Mesenchymal stem cell (in vitro differentiated cells and primary cell): ENCODE results near the gene CRACR2A.

Experiments used
- DNase-seq: peaks from one replicate; pipeline ENCODE4 v3.0.0-alpha.2; 2013
- H2AFZ ChIP-seq: one replicate; pipeline ENCODE4 v1.6.1; 2013; ENCODE audit warnings: low read depth, mild to moderate bottlenecking, control low read depth, inconsistent platforms, low read length, moderate library complexity
- H2AK5ac ChIP-seq: 2 replicates; pipeline ENCODE4 v1.6.1; 2013; ENCODE audit warnings: low read length, moderate library complexity, mild to moderate bottlenecking, inconsistent platforms; ENCODE audit not compliant: severe bottlenecking
- H2BK120ac ChIP-seq: one replicate; pipeline ENCODE4 v1.6.1; 2013; ENCODE audit warnings: low read depth, mild to moderate bottlenecking, inconsistent platforms, low read length, moderate library complexity
- H2BK12ac ChIP-seq, 2 experiments: one replicate each; pipeline ENCODE4 v1.6.1; 2013; ENCODE audit warnings: inconsistent platforms in 2 of 2, low read length in 2 of 2, mild to moderate bottlenecking in 2 of 2, moderate library complexity in 2 of 2, control low read depth in 1 of 2
- H2BK15ac ChIP-seq: one replicate; pipeline ENCODE4 v1.6.1; 2013; ENCODE audit warnings: mild to moderate bottlenecking, low read depth, inconsistent platforms; ENCODE audit not compliant: poor library complexity, severe bottlenecking
- H2BK5ac ChIP-seq: 2 replicates; pipeline ENCODE4 v1.6.1; 2013; ENCODE audit warnings: low read depth, mild to moderate bottlenecking, low read length, control low read depth, inconsistent platforms; ENCODE audit not compliant: poor library complexity, severe bottlenecking
- H3K14ac ChIP-seq, 2 experiments: one replicate each; pipeline ENCODE4 v1.6.1; 2013; ENCODE audit warnings: inconsistent platforms in 2 of 2, low read length in 2 of 2, control low read depth in 1 of 2, mild to moderate bottlenecking in 1 of 2, moderate library complexity in 1 of 2
- H3K18ac ChIP-seq, 2 experiments: one replicate each; pipeline ENCODE4 v1.6.1; 2013; ENCODE audit warnings: inconsistent platforms in 2 of 2, low read length in 2 of 2, control low read depth in 1 of 2, low read depth in 1 of 2, mild to moderate bottlenecking in 1 of 2
- H3K23ac ChIP-seq, 2 experiments: one replicate each; pipeline ENCODE4 v1.6.1; 2013; ENCODE audit warnings: inconsistent platforms in 2 of 2, low read length in 2 of 2, mild to moderate bottlenecking in 2 of 2, moderate library complexity in 2 of 2, control low read depth in 1 of 2
- H3K27ac ChIP-seq: 2 replicates; pipeline ENCODE4 v1.5.1; 2013; ENCODE audit warnings: mild to moderate bottlenecking, moderate library complexity, low read length, control low read depth, inconsistent platforms; ENCODE audit not compliant: poor library complexity, severe bottlenecking
- H3K27me3 ChIP-seq, 2 experiments: 2 replicates each; pipeline versions ENCODE4 v1.6.1 to v1.7.0; 2013; ENCODE audit warnings: low read length in 2 of 2, mild to moderate bottlenecking in 2 of 2, moderate library complexity in 2 of 2, control low read depth in 1 of 2, inconsistent platforms in 1 of 2; ENCODE audit not compliant: control insufficient read depth in 1 of 2, insufficient read depth in 1 of 2
- H3K36me3 ChIP-seq, 2 experiments: 2 replicates each; pipeline versions ENCODE4 v1.6.1 to v1.7.0; 2013; ENCODE audit warnings: low read length in 2 of 2, control low read depth in 1 of 2, inconsistent platforms in 1 of 2, low read depth in 1 of 2, mild to moderate bottlenecking in 1 of 2; ENCODE audit not compliant: insufficient read depth in 2 of 2, control insufficient read depth in 1 of 2
- H3K4ac ChIP-seq, 2 experiments: one replicate each; pipeline ENCODE4 v1.6.1; 2013; ENCODE audit warnings: inconsistent platforms in 2 of 2, low read length in 2 of 2, mild to moderate bottlenecking in 2 of 2, moderate library complexity in 2 of 2, control low read depth in 1 of 2, low read depth in 1 of 2
- H3K4me1 ChIP-seq: 2 replicates; pipeline ENCODE4 v1.6.1; 2013; ENCODE audit warnings: low read depth, low read length, control low read depth; ENCODE audit not compliant: control insufficient read depth, insufficient read depth
- H3K4me2 ChIP-seq: 2 replicates; pipeline ENCODE4 v1.6.1; 2013; ENCODE audit warnings: low read length, mild to moderate bottlenecking, inconsistent platforms; ENCODE audit not compliant: poor library complexity, severe bottlenecking
- H3K4me3 ChIP-seq, 2 experiments: 2 replicates each; pipeline versions ENCODE4 v1.5.1 to v1.7.0; 2013; ENCODE audit warnings: low read length in 2 of 2, mild to moderate bottlenecking in 2 of 2, control low read depth in 1 of 2, low read depth in 1 of 2; ENCODE audit not compliant: insufficient read depth in 1 of 2
- H3K79me1 ChIP-seq: replicated peaks from 2 replicates; pipeline ENCODE4 v1.6.1; 2013; ENCODE audit warnings: mild to moderate bottlenecking, control low read depth, low read length, inconsistent platforms; ENCODE audit not compliant: poor library complexity, severe bottlenecking
- H3K9ac ChIP-seq: 2 replicates; pipeline ENCODE4 v1.7.0; 2013; ENCODE audit warnings: mild to moderate bottlenecking, low read length, moderate library complexity
- H3K9me3 ChIP-seq: 2 replicates; pipeline ENCODE4 v1.7.0; 2013; ENCODE audit warnings: mild to moderate bottlenecking, low read length; ENCODE audit not compliant: control insufficient read depth
- H4K8ac ChIP-seq: one replicate; pipeline ENCODE4 v1.6.1; 2013; ENCODE audit warnings: inconsistent platforms, mild to moderate bottlenecking, low read length, moderate library complexity
- H4K91ac ChIP-seq: one replicate; pipeline ENCODE4 v1.6.1; 2013; ENCODE audit warnings: mild to moderate bottlenecking, low read length, inconsistent platforms
- WGBS: methylation state at CpG from one replicate; pipeline ENCODE4 v1.1.7; 2013; ENCODE audit warnings: mixed read lengths; 5-methylcytosine and 5-hydroxymethylcytosine counted together

The CRACR2A gene

DNA sequence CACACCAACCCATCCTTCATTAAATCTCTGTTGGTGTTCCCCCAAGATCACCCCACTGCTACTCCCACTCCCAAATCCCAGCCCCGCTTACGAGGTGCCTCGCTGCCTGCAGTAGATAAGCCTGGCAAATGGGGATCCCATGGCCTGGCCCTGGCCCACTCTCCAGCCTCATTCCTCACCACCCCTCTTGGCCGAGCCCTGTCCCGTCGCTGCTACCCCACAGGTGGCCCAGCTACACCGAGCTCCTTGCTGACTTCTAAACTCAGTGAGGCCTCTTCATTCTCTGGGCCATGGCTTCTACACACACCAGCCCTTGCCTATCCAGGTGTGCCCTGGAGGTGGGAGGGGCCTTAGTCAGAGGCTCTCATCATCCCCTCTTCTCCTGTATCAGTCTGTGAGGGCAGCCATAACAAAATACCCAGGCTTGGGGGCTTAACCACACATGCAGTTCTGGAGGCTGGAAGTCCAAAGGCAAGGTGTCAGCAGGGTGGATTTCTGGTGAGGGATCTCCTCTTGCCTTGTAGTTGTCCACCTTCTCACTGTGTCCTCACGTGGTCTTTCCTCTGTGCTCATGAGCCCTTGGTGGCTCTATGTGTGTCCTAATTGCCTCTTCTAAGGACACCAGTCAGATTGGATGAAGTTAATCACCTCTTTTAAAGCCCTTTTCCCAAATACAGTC, 169.1 kb downstream of the CRACR2A start:
- Histone ChIP-seq H3K27ac (no peak overlapping the region), H3K9ac (no peak overlapping the region), H2BK15ac (no peak overlapping the region), H3K36me3 (no peaks in the 10 kb centered on the region), H3K18ac (no peak overlapping the region), H3K14ac (no peak overlapping the region), H3K9me3 (peaks cover 7% of the 10 kb centered on the region), H2BK12ac (no peak overlapping the region), H3K23ac (no peak overlapping the region), H3K79me1 (no peaks in the 10 kb centered on the region), H3K4me1 (no peaks in the 10 kb centered on the region), H3K4ac (no peak overlapping the region), H3K4me2 (no peak overlapping the region), H2BK120ac (no peak overlapping the region), H3K27me3 (peaks cover 0 to 41% of the 10 kb centered on the region in 2 experiments), H2AK5ac (no peak overlapping the region), H2AFZ (no peak overlapping the region), H4K8ac (no peak overlapping the region), H4K91ac (no peak overlapping the region), H3K4me3 (no peak overlapping the region), H2BK5ac (no peak overlapping the region)
- no peak for DNase-seq
- WGBS: 74% methylated on average over 8 of the region's 8 CpGs

DNA sequence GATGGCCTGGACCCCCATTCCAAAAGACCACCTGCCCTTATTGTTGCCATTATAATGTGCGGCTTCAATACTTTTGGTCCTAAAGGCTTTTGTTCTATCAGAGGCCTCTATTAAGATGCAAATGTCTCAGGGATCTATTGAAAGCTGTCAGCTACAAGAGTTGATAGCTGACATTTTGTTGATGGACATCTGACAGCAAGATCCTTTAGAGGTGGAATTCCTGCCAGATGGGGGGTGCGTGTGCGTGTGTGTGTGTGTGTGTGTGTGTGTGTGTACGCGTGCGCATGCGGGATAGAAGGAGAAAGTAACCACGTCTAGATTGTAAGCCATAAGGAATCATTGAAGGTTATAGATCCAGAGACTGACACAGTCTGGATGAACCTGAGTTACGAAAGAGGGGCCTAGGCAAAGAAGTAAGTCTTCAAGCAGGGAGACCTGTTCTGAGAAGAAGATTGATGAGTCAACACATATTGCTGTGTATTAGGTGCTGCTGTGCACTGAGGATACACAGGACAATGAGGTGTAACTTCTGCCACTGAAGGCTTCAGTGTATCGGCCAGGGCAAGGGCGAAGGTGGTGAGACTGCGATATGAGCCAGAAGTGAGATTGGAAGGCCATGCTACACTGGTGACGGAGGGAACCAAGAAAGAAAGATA, 172.7 kb downstream of the CRACR2A start:
- DNase-seq: no peak
- H3K14ac ChIP-seq: no peak overlapping the region
- H3K27ac ChIP-seq: no peak overlapping the region
- H3K9me3 ChIP-seq: peaks cover 7% of the 10 kb centered on the region
- H3K36me3 ChIP-seq: no peaks in the 10 kb centered on the region
- 90% methylated on average over 13 of the region's 13 CpGs for WGBS
- no peak overlapping the region for H2BK120ac ChIP-seq
- no peak overlapping the region for H3K4me2 ChIP-seq
- H3K23ac ChIP-seq: no peak overlapping the region
- H3K4me1 ChIP-seq: no peaks in the 10 kb centered on the region
- no peak overlapping the region for H3K4ac ChIP-seq
- no peak overlapping the region for H3K18ac ChIP-seq
- no peaks in the 10 kb centered on the region for H3K79me1 ChIP-seq
- H2AK5ac ChIP-seq: no peak overlapping the region
- H2BK15ac ChIP-seq: no peak overlapping the region
- no peak overlapping the region for H2AFZ ChIP-seq
- H3K9ac ChIP-seq: no peak overlapping the region
- no peak overlapping the region for H4K91ac ChIP-seq
- peaks cover 6 to 56% of the 10 kb centered on the region in 2 experiments for H3K27me3 ChIP-seq
- no peak overlapping the region for H4K8ac ChIP-seq
- no peak overlapping the region for H2BK12ac ChIP-seq
- H3K4me3 ChIP-seq: no peak overlapping the region
- H2BK5ac ChIP-seq: no peak overlapping the region

DNA sequence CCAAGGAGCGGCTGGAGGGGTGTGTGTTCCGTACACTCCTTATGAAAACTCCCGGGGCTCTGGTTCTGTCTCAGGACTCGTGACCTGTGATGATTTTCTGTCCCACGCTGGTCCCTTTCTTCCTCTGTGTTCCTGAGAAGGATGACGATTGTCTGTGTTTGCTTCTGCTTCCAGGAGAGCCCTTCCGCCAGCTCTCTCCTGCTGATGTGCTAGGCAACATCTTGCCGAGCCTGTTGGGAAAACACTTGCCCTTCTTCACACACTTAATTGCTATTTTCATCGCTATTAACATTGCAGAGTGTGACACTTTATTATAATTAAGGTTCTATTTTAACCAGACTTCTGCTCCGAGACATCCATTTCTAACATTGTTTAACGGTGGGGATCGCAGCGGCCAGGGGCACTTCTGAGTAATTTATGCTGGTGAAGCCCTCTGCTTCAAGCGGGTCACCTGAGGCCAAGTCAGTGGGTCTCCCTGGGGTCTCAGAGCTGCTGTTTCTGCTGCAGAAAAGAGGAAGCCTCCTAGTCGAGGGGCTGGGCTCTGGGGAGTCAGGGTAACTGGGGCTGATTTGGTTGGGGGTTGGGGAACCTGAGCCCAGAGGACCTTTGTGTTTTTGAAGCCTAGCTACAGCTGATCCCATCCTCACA, 173.3 kb downstream of the CRACR2A start:
- H3K27me3 ChIP-seq: peaks cover 11 to 62% of the 10 kb centered on the region in 2 experiments
- no peak overlapping the region for H2AK5ac ChIP-seq
- H3K4me2 ChIP-seq: no peak overlapping the region
- H3K4me1 ChIP-seq: no peaks in the 10 kb centered on the region
- no peaks in the 10 kb centered on the region for H3K36me3 ChIP-seq
- H3K4me3 ChIP-seq: no peak overlapping the region
- peaks cover 7% of the 10 kb centered on the region for H3K9me3 ChIP-seq
- no peaks in the 10 kb centered on the region for H3K79me1 ChIP-seq
- 83% methylated on average over 13 of the region's 15 CpGs for WGBS
- H3K4ac ChIP-seq: no peak overlapping the region
- no peak for DNase-seq
- no peak overlapping the region for H3K18ac ChIP-seq
- no peak overlapping the region for H4K91ac ChIP-seq
- no peak overlapping the region for H3K14ac ChIP-seq
- H2AFZ ChIP-seq: no peak overlapping the region
- no peak overlapping the region for H2BK12ac ChIP-seq
- H3K23ac ChIP-seq: no peak overlapping the region
- no peak overlapping the region for H2BK5ac ChIP-seq
- no peak overlapping the region for H3K9ac ChIP-seq
- H2BK15ac ChIP-seq: no peak overlapping the region
- no peak overlapping the region for H2BK120ac ChIP-seq
- H3K27ac ChIP-seq: no peak overlapping the region
- no peak overlapping the region for H4K8ac ChIP-seq

DNA sequence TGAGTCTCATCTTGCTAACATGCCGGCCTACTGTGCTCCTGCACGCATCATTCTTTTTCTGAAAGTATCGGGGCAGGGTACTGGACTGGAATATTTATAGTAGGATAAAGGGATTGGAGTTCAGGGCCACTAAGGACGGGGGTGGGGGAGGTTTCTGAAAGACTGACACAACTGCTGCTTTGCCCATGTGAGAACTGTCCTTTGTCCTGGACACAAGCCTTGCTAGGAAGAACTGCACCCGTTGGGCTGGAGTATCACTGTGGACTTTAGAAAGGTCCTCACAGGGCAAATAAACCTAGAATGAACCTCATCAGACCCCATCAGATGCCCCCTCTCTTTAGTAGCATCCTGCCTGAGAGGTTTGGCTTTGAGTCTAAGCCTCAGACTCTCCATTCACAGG, 174.4 kb downstream of the CRACR2A start:
- WGBS: 81% methylated on average over 5 of the region's 5 CpGs

More for the DNA sequence above, 174.4 kb downstream of the CRACR2A start:
- no peak overlapping the region for H2BK15ac ChIP-seq
- no peak overlapping the region for H2BK5ac ChIP-seq
- H3K14ac ChIP-seq: no peak overlapping the region
- H2AFZ ChIP-seq: no peak overlapping the region
- no peak overlapping the region for H4K8ac ChIP-seq
- H3K9ac ChIP-seq: no peak overlapping the region
- no peak overlapping the region for H2AK5ac ChIP-seq
- no peaks in the 10 kb centered on the region for H3K4me1 ChIP-seq
- no peak overlapping the region for H3K4me2 ChIP-seq
- H4K91ac ChIP-seq: no peak overlapping the region
- no peaks in the 10 kb centered on the region for H3K36me3 ChIP-seq
- no peak overlapping the region for H2BK12ac ChIP-seq
- no peak overlapping the region for H3K18ac ChIP-seq
- no peak overlapping the region for H3K4me3 ChIP-seq
- no peaks in the 10 kb centered on the region for H3K79me1 ChIP-seq
- H3K27ac ChIP-seq: no peak overlapping the region
- no peak overlapping the region for H3K4ac ChIP-seq
- H3K23ac ChIP-seq: no peak overlapping the region
- no peak overlapping the region for H2BK120ac ChIP-seq
- peaks cover 7% of the 10 kb centered on the region for H3K9me3 ChIP-seq
- H3K27me3 ChIP-seq: peaks cover 13 to 72% of the 10 kb centered on the region in 2 experiments
- DNase-seq: no peak
